Upper lobe of left lung (tissue), 4 donors: Measurements from ENCODE around the gene FANCM.

Experiments used
- CTCF ChIP-seq, 6 experiments: fragments of 450-650 bp in 4 of 6; fragments of 200-600 bp in 2 of 6; sonication (generic) in 2 of 6; IDR thresholded peaks; one replicate each; pipeline ENCODE4 v1.5.1; 2016 to 2019; ENCODE audit warnings: antibody characterized with exemption in 6 of 6
- EP300 ChIP-seq, 4 donors: sonication (generic); formaldehyde crosslinking; IDR thresholded peaks; one replicate each; pipeline ENCODE4 v1.5.1; 2017; ENCODE audit warnings: antibody characterized with exemption in 4 of 4, control low read depth in 2 of 4
- POLR2A ChIP-seq, 4 donors: fragments of 450-650 bp; IDR thresholded peaks; one replicate each; pipeline ENCODE4 v1.5.1; 2016 to 2017; ENCODE audit warnings: antibody characterized with exemption in 4 of 4, mild to moderate bottlenecking in 2 of 4
- POLR2AphosphoS5 ChIP-seq, 2 donors: sonication (generic); formaldehyde crosslinking; IDR thresholded peaks; one replicate each; pipeline ENCODE4 v1.5.1; 2017; ENCODE audit warnings: antibody characterized with exemption in 2 of 2

GRCh38 chr14:45128963-45129629, 6.6 kb upstream of the FANCM start:
- no peak for TF ChIP-seq CTCF (IDR thresholded peaks at IDR 0.05)
- TF ChIP-seq POLR2A (IDR thresholded peaks at IDR 0.05) = no peak
- TF ChIP-seq POLR2AphosphoS5 (IDR thresholded peaks at IDR 0.05) = no peak
- TF ChIP-seq EP300 (IDR thresholded peaks at IDR 0.05) = no peak
